Measurements from ENCODE around the gene GRK1. TPM values are rescaled to one million over a fixed set of nuclear protein-coding genes. Genes with fewer than 3 reads are reported as not detected.

Gene GRK1
- total RNA-seq, 2 experiments from 2014 or later, result not detected

GRCh38 chr13:113644800-113645199, 22.2 kb upstream of the GRK1 start:
- no peaks in the 10 kb centered on the region for H3K79me2 ChIP-seq (ENCODE audit: insufficient read depth, low read depth, low read length)
- intact Hi-C loops (cut with micrococcal nuclease; ENCODE audit: unreplicated experiment), result no loop called here
- H3K9me3 ChIP-seq (ENCODE audit: low read length), result no peaks in the 10 kb centered on the region
- TF ChIP-seq CTCF (conservative IDR thresholded peaks at IDR 0.05; ENCODE audit: low read length), result no peak
- TF ChIP-seq EZH2phosphoT487 (IDR thresholded peaks at IDR 0.05; ENCODE audit: borderline replicate concordance, low read depth, low read length), result no peak
- DNase-seq (ENCODE audit: low spot score), result no peak
- H3K4me1 ChIP-seq (ENCODE audit: insufficient read depth, low read length, poor library complexity, severe bottlenecking), result no peaks in the 10 kb centered on the region
- H3K36me3 ChIP-seq (ENCODE audit: insufficient read depth, low read length), result peaks cover 18% of the 10 kb centered on the region
- no peak overlapping the region for H3K4me2 ChIP-seq (ENCODE audit: low read length)
- no peak overlapping the region for H3K27ac ChIP-seq (ENCODE audit: low read depth, low read length, poor library complexity, severe bottlenecking)
- no TSS peak for BruUV-seq (replicated peaks)
- no peaks in the 10 kb centered on the region for H3K9me2 ChIP-seq (ENCODE audit: insufficient read depth, low read length)
- no peak overlapping the region for H2AFZ ChIP-seq (ENCODE audit: low read length)
- no peaks in the 10 kb centered on the region for H4K20me1 ChIP-seq (ENCODE audit: insufficient read depth, low read length)
- H3K4me3 ChIP-seq (ENCODE audit: low read depth, low read length, poor library complexity, severe bottlenecking), result no peak overlapping the region
- CTCF ChIA-PET (ENCODE audit: unreplicated experiment), result no interaction called here
- POLR2A ChIA-PET, result no interaction called here

- no peak for DNase-seq (ENCODE audit: low spot score)
- no peaks in the 10 kb centered on the region for H3K4me1 ChIP-seq (ENCODE audit: insufficient read depth, low read length, poor library complexity, severe bottlenecking)
- no peaks in the 10 kb centered on the region for H3K79me2 ChIP-seq (ENCODE audit: insufficient read depth, low read depth, low read length)
- peaks cover 13% of the 10 kb centered on the region for H3K36me3 ChIP-seq (ENCODE audit: insufficient read depth, low read length)
- no TSS peak for BruUV-seq (replicated peaks)
- POLR2A ChIA-PET, result no interaction called here
- no peak overlapping the region for H3K4me3 ChIP-seq (ENCODE audit: low read depth, low read length, poor library complexity, severe bottlenecking)
- CTCF ChIA-PET (ENCODE audit: unreplicated experiment), result no interaction called here
- no peaks in the 10 kb centered on the region for H3K9me2 ChIP-seq (ENCODE audit: insufficient read depth, low read length)
- H2AFZ ChIP-seq (ENCODE audit: low read length), result no peak overlapping the region
- intact Hi-C loops (cut with micrococcal nuclease; ENCODE audit: unreplicated experiment), result no loop called here
- no peak overlapping the region for H3K4me2 ChIP-seq (ENCODE audit: low read length)
- no peaks in the 10 kb centered on the region for H3K9me3 ChIP-seq (ENCODE audit: low read length)
- H3K27ac ChIP-seq (ENCODE audit: low read depth, low read length, poor library complexity, severe bottlenecking), result no peak overlapping the region
- H4K20me1 ChIP-seq (ENCODE audit: insufficient read depth, low read length), result no peaks in the 10 kb centered on the region
- no peak for TF ChIP-seq CTCF (conservative IDR thresholded peaks at IDR 0.05; ENCODE audit: low read length)
- no peak for TF ChIP-seq EZH2phosphoT487 (IDR thresholded peaks at IDR 0.05; ENCODE audit: borderline replicate concordance, low read depth, low read length)
These were observed 21.7 kb upstream of the GRK1 start for GRCh38 chr13:113645329-113645728.

GRCh38 chr13:113646376-113646775, 20.6 kb upstream of the GRK1 start:
- Histone ChIP-seq H3K9me3 (ENCODE audit: low read length) (no peaks in the 10 kb centered on the region), H3K4me2 (ENCODE audit: low read length) (no peak overlapping the region), H3K4me1 (ENCODE audit: insufficient read depth, low read length, poor library complexity, severe bottlenecking) (no peaks in the 10 kb centered on the region), H4K20me1 (ENCODE audit: insufficient read depth, low read length) (no peaks in the 10 kb centered on the region), H3K27ac (ENCODE audit: low read depth, low read length, poor library complexity, severe bottlenecking) (no peak overlapping the region), H2AFZ (ENCODE audit: low read length) (no peak overlapping the region), H3K79me2 (ENCODE audit: insufficient read depth, low read depth, low read length) (no peaks in the 10 kb centered on the region), H3K4me3 (ENCODE audit: low read depth, low read length, poor library complexity, severe bottlenecking) (no peak overlapping the region), H3K9me2 (ENCODE audit: insufficient read depth, low read length) (no peaks in the 10 kb centered on the region), H3K36me3 (ENCODE audit: insufficient read depth, low read length) (peaks cover 7% of the 10 kb centered on the region)
- POLR2A ChIA-PET, result no interaction called here
- BruUV-seq (replicated peaks), result no TSS peak
- DNase-seq (ENCODE audit: low spot score), result no peak
- CTCF ChIA-PET (ENCODE audit: unreplicated experiment), result no interaction called here
- TF ChIP-seq EZH2phosphoT487 (IDR thresholded peaks at IDR 0.05; ENCODE audit: borderline replicate concordance, low read depth, low read length) (no peak), CTCF (conservative IDR thresholded peaks at IDR 0.05; ENCODE audit: low read length) (no peak)
- intact Hi-C loops (cut with micrococcal nuclease; ENCODE audit: unreplicated experiment), result no loop called here
